HCEC 1CT (cell line): Measurements from ENCODE around the gene ADK.
"Not testable (repeated sequence)": the region's sequence is repeated elsewhere in the genome, so short reads cannot be mapped to it uniquely, and the experiment has no call there.

Source experiments
- DNase-seq: peaks from one replicate; pipeline ENCODE4 v3.0.0-alpha.2; 2017

Gene ADK

GRCh38 chr10:74575912-74576311 is 424.9 kb downstream of the ADK start:
- DNase-seq: no peak

- no peak for DNase-seq
These were observed 425.6 kb downstream of the ADK start for GRCh38 chr10:74576586-74576985.

- DNase-seq: not testable (repeated sequence)
These were observed 429.4 kb downstream of the ADK start for GRCh38 chr10:74580438-74580837.

GRCh38 chr10:74582566-74582965 is 431.5 kb downstream of the ADK start:
- DNase-seq: no peak

- no peak for DNase-seq
These were observed 434.4 kb downstream of the ADK start for GRCh38 chr10:74585231-74586087.

DNA sequence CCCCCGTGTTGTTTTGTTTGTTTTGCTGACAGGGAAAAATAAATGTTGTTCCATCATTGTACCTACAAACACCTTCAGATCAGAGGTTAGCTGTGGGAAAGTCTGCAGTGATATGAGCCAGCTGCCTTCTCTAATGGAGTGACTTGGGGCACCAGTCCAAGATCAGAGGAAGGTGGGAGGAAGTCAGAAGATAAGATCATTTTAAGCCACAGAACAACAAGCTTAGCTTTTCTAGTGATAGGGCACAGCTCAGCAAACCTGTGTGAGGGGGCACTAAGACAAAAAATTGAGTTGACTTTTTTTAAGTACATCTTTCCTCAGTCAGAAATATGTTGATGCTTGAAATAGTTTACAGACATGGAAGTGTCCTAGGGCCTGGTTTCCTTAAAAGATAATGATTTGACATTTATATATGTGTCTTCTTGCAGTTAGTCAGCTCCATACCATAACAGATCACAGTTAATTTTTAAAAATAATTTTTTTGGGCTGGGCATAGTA is 435.1 kb downstream of the ADK start:
- DNase-seq: peak; percentile 15

DNA sequence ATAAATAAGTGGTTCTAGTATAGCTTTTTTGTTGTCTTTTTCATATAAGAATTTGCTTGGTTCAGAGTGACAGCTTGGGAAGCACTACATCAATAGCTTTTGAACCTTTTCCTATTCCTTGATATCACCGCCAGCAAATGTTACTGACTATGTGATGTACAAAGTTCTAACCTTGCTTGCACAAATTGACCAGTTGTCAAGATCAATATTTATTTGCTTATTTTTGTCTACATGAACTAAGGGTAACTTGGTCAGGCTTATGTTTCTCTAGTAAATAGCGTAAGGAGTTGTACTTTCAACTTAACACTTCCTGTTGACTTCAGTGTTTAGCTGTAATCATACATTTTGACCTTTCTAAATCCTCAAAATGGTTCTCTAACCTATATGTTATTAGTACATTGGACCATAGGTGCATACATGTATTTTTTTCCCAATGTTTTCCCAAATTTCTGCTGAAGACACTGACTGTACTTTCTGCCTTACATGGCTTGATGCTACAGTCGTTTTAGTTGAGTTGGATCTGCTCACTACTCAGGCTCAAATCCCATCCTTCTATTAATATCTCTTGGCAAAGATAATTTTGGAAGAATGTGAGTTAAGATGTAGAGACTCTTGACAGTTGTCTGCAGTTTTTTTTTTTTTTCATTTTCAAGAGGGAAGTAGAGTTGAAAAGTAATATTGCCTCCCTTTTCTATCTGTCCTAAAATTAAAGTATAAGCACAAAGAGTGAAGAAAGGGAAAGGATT is 436.3 kb downstream of the ADK start:
- DNase-seq: no peak

- peak; percentile 97 for DNase-seq
These were observed 438.2 kb downstream of the ADK start for GRCh38 chr10:74589226-74589673.

DNA sequence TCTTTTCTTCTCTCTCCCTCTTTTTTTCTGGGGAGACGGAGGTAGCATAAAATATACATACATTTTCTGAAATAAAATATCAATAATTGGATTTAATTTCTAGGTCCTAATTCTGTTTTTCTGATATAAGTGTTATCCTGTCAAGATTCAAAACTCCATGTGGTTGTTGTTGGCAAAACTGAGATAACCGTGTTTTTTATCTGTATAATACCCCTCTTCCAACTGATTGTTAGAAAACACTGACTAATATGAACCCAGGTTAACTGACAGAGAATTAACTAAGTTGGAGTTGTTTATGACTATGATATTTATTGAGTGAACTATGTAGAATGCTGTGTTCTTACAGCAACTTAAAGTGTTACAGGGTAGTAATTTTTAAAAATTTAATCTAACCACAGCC is 438.8 kb downstream of the ADK start:
- no peak for DNase-seq

DNA sequence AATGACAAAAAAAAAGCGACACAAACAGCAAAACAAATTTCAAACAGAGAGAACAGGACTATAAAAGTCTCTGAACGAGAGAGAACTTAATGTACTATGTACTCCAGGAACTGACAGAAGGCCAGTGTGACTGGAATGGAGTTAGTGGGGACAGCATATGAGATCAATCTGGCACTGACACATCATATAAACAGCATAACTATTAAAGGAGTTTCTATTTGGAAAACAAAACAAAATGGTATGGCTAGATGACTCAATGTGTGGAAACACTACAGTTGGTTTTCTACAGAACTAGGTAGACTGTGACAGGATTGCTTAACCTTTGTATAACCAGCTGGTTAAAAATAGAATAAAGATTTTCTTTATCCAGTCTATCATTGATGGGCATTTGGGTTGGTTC is 442.4 kb downstream of the ADK start:
- peak; percentile 91 for DNase-seq

DNA sequence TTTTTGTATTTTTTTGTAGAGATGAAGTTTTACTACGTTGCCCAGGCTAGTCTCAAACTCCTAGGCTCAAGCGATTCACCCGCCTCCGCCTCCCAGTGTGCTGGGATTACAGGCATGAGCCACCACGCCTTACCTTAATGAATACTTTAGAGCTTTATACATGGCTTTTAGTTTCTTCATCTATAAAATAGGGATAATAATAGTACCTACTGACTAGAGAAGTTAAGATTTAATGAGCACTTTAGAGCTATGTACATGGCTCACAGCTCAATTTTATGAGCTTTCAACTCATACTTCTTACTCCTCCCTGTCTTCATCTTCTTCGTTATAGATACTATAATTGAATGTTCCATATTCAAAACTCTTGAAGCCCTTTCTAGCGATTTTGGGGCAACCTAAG is 445.7 kb downstream of the ADK start:
- DNase-seq: no peak

GRCh38 chr10:74598891-74599566 is 448.0 kb downstream of the ADK start:
- DNase-seq: no peak

GRCh38 chr10:74599672-74600071 is 448.7 kb downstream of the ADK start:
- DNase-seq: no peak

- no peak for DNase-seq
These were observed 449.1 kb downstream of the ADK start for GRCh38 chr10:74600170-74600569.

DNA sequence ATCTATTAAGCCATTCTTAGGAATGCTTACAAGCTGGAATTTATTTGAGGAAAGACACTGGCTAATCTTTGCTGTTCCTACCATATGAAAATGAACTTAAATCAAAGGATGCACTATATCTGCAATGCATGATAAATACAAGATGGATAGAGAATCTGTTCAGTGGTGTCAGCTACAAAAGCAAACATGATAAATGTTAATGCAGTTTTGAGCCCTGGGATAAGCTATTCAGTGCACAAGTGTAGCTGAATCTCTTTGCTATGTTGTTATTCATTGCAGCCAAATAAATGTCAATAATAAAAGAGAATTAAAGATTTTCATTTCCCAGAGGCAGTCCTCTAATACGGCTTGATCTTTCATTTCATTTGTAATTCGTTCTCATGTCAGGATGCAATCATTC is 451.6 kb downstream of the ADK start:
- DNase-seq: no peak

- no peak for DNase-seq
These were observed 459.3 kb downstream of the ADK start for GRCh38 chr10:74610299-74610698.

GRCh38 chr10:74612195-74612594 is 461.2 kb downstream of the ADK start:
- peak; percentile 39 for DNase-seq

DNA sequence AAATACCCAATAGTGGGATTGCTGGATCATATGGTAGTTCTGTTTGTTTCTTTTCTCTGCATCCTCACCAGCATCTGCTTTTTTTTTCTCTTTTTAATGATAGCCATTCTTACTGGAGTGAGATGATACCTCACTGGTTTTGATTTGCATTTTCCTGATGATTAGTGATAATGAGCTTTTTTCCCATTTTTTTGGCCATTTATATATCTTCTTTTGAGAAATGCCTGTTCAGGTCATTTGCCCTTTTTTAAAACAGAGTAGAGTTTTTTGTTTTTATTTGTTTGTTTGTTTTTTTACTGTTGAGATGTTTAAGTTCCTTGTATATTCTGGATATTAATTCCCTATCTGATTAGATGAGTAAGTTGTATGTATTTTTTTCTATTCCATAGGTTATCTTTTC is 469.6 kb downstream of the ADK start:
- no peak for DNase-seq

- DNase-seq: no peak
These were observed 472.8 kb downstream of the ADK start for GRCh38 chr10:74623786-74624185.

DNA sequence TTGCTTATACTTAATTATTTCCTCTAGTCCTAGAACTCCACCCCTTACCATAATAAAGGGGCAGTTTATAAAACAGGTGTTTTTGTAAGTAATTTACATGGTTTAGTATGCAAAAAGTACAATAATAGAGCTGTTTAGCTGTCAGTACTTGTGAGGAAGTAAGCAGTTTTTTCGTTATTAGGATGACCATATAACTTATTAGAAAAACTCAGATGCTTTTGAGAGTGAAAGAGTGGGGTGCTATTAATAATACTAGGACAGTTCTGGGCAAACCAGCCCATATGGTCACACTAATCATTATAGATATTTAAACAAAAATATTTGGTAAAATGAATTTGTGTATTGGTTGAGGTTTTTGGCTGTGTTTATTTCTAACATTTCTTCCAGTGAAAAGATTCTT is 473.5 kb downstream of the ADK start:
- DNase-seq: no peak

DNA sequence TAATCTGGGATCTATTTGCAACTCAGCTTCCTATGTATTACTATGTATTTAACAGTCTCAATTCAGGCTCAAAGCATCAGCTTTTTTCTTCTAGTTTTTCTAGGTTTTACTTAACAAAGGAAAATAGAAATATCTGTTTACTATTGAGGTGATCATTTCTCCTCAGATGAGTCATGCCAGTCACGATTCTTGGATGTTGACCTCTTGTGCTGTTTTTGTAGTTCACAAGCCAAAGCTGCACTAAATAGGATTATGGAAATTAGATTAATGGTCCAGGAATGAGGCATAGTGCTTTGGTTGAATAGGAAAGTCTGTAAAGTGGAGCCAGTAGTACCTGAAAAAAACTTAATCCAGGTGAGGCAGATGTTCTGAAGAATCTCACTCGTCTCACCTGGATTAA is 477.1 kb downstream of the ADK start:
- DNase-seq: peak; percentile 12

DNA sequence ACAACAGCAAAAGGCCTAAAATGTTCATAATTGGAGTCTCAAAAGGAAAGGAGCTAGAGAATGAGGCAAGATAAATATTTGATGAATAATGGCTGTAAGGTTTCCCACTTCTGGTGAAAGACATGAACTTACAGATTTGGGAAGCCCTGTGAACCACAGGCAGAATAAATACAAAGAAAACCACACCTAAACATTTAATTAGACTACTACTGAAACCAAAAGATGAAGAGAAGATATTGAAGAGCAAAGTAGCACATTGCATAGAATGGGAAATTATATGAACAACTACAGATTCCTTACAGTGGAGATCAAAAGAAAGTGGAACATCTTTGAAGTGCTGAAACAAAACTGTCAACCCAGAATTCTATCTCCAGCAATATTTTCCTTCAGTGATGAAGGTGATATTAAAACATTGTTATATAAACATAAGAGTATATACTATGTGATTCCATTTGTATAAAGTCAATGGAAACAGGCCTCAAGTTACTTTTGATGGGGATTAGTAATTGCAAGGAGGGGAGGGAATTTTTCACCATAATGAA is 484.0 kb downstream of the ADK start:
- DNase-seq: no peak

- no peak for DNase-seq
These were observed 484.6 kb downstream of the ADK start for GRCh38 chr10:74635655-74636054.
